ENCODE measurements around the gene SLC35B1. TPM values are rescaled to one million over a fixed set of nuclear protein-coding genes. Genes with fewer than 3 reads are reported as not detected.

Gene SLC35B1
- total RNA-seq, 3 donors from 2014 or later: 33.0 to 44.1 (median 35.7) TPM

DNA sequence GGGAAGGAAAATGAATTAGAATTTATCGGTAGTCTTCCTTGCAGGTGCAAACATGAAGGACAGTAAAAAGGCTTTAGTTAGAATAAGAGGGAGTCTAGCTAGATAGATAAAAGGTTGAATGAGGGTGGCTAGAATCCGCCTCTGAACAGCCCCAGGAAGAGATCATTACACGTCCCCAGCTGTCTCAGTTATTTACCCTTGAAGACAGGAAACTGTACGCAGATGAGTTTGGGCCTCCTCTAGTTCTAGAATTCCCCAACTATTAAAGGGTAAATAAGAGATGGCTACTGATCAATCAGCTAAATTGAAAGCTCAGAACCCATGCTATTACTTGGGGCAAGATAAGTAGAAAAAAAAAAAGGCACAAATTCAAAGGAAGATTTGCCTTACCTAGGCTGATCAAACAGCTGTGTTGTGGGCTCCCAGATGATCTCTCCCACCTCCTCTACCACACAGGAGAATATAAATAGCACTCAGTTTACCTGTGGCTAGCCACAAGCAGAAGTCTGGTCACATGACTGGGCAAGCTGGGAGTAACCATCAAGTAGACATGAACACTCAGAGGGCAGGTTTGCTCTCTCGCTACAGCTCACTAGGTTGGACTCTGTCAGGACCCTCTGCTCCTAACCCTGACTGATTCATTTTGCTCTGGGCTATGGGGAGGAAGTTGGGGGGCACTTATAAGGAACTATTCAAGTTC is 39.2 kb upstream of the SLC35B1 start:
- no peaks in the 10 kb centered on the region for H3K27me3 ChIP-seq
- peaks cover 0 to 3% of the 10 kb centered on the region in 2 donors for H3K4me1 ChIP-seq
- TF ChIP-seq CTCF (IDR thresholded peaks at IDR 0.05) (no peak), POLR2AphosphoS5 (IDR thresholded peaks at IDR 0.05) (no peak), POLR2A (IDR thresholded peaks at IDR 0.05) (no peak)
- H3K27ac ChIP-seq: peak overlapping the region; percentile 2 to 39
- no peaks in the 10 kb centered on the region for H3K9me3 ChIP-seq
- intact Hi-C loops (cut with DNase I; ENCODE audit: low total_unique reads): loop anchor here (1.0 kb wide), 1 partner anchor 9 kb away; no protein-coding TSS in a partner anchor
- DNase-seq (ENCODE audit: low spot score in 2 of 2): no peak
- no peak overlapping the region for H3K4me3 ChIP-seq
- no peaks in the 10 kb centered on the region for H3K36me3 ChIP-seq

GRCh38 chr17:49745175-49746139 is 37.7 kb upstream of the SLC35B1 start:
- Histone ChIP-seq H3K36me3 (no peaks in the 10 kb centered on the region), H3K27me3 (no peaks in the 10 kb centered on the region), H3K4me1 (peaks cover 0 to 10% of the 10 kb centered on the region in 2 donors), H3K27ac (no peak overlapping the region), H3K4me3 (no peak overlapping the region), H3K9me3 (no peaks in the 10 kb centered on the region)
- intact Hi-C loops (cut with DNase I; ENCODE audit: low total_unique reads): loop anchor here (1.0 kb wide), 1 partner anchor 11 kb away; no protein-coding TSS in a partner anchor
- no peak for DNase-seq (ENCODE audit: low spot score in 2 of 2)
- no peak for TF ChIP-seq CTCF (IDR thresholded peaks at IDR 0.05)
- TF ChIP-seq POLR2AphosphoS5 (IDR thresholded peaks at IDR 0.05): no peak
- no peak for TF ChIP-seq POLR2A (IDR thresholded peaks at IDR 0.05)

GRCh38 chr17:49742166-49742638 is 34.4 kb upstream of the SLC35B1 start:
- intact Hi-C loops (cut with DNase I; ENCODE audit: low total_unique reads): no loop called here
- H3K27me3 ChIP-seq: no peaks in the 10 kb centered on the region
- DNase-seq (ENCODE audit: low spot score in 2 of 2): no peak

GRCh38 chr17:49741692-49742076 is 33.9 kb upstream of the SLC35B1 start:
- peaks cover 0 to 15% of the 10 kb centered on the region in 2 donors for H3K4me1 ChIP-seq
- no peak for DNase-seq (ENCODE audit: low spot score in 2 of 2)
- intact Hi-C loops (cut with DNase I; ENCODE audit: low total_unique reads): no loop called here
- H3K27ac ChIP-seq: peak overlapping the region; percentile 26 to 59
- no peaks in the 10 kb centered on the region for H3K36me3 ChIP-seq
- no peak for TF ChIP-seq POLR2AphosphoS5 (IDR thresholded peaks at IDR 0.05)
- TF ChIP-seq POLR2A (IDR thresholded peaks at IDR 0.05): no peak
- TF ChIP-seq CTCF (IDR thresholded peaks at IDR 0.05): no peak
- no peak overlapping the region for H3K4me3 ChIP-seq
- H3K27me3 ChIP-seq: no peaks in the 10 kb centered on the region
- no peaks in the 10 kb centered on the region for H3K9me3 ChIP-seq

More at GRCh38 chr17:49742166-49742638, 34.4 kb upstream of the SLC35B1 start:
- Histone ChIP-seq H3K4me1 (peaks cover 0 to 15% of the 10 kb centered on the region in 2 donors), H3K4me3 (no peak overlapping the region), H3K9me3 (no peaks in the 10 kb centered on the region), H3K36me3 (no peaks in the 10 kb centered on the region), H3K27ac (no peak overlapping the region)
- no peak for TF ChIP-seq POLR2AphosphoS5 (IDR thresholded peaks at IDR 0.05)
- TF ChIP-seq POLR2A (IDR thresholded peaks at IDR 0.05): no peak
- no peak for TF ChIP-seq CTCF (IDR thresholded peaks at IDR 0.05)

All from breast epithelium (tissue), 4 donors.